WTC11 (cell line): ENCODE measurements around the gene AKT3.

Source experiments
- AFF4 ChIP-seq: sonication (generic); formaldehyde crosslinking; IDR thresholded peaks from 2 replicates; pipeline ENCODE4 v1.8.1; 2023; ENCODE audit warnings: mild to moderate bottlenecking, missing genetic modification reagents, borderline replicate concordance
- CREM ChIP-seq: sonication (generic); formaldehyde crosslinking; IDR thresholded peaks from 2 replicates; pipeline ENCODE4 v1.8.1; 2022; ENCODE audit warnings: mild to moderate bottlenecking, missing genetic modification reagents, moderate library complexity
- CTCF ChIP-seq: fragments of 200-600 bp; IDR thresholded peaks from 2 replicates; pipeline ENCODE4 v1.8.0; 2022; ENCODE audit warnings: antibody characterized with exemption
- ESRRA ChIP-seq: sonication (generic); formaldehyde crosslinking; IDR thresholded peaks from 2 replicates; pipeline ENCODE4 v1.8.1; 2022; ENCODE audit warnings: mild to moderate bottlenecking, missing genetic modification reagents, borderline replicate concordance
- KAT7 ChIP-seq: sonication (generic); formaldehyde crosslinking; IDR thresholded peaks from 2 replicates; pipeline ENCODE4 v1.8.1; 2023; ENCODE audit warnings: missing genetic modification reagents, mild to moderate bottlenecking, borderline replicate concordance
- MAX ChIP-seq: sonication (generic); formaldehyde crosslinking; IDR thresholded peaks from 2 replicates; pipeline ENCODE4 v1.8.0; 2022; ENCODE audit warnings: mild to moderate bottlenecking, missing genetic modification reagents
- NR2C2 ChIP-seq: sonication (generic); formaldehyde crosslinking; IDR thresholded peaks from 2 replicates; pipeline ENCODE4 v1.8.0; 2022; ENCODE audit warnings: mild to moderate bottlenecking, missing genetic modification reagents
- PRDM15 ChIP-seq: sonication (generic); formaldehyde crosslinking; IDR thresholded peaks from 2 replicates; pipeline ENCODE4 v1.8.0; 2022; ENCODE audit warnings: missing genetic modification reagents
- PREB ChIP-seq: sonication (generic); formaldehyde crosslinking; IDR thresholded peaks from 2 replicates; pipeline ENCODE4 v1.8.1; 2022; ENCODE audit warnings: mild to moderate bottlenecking, missing genetic modification reagents, moderate library complexity, borderline replicate concordance
- SP1 ChIP-seq: sonication (generic); formaldehyde crosslinking; conservative IDR thresholded peaks from 2 replicates; pipeline ENCODE4 v1.8.1; 2022; ENCODE audit warnings: missing genetic modification reagents
- USF2 ChIP-seq: sonication (generic); formaldehyde crosslinking; IDR thresholded peaks from 2 replicates; pipeline ENCODE4 v1.8.1; 2023; ENCODE audit warnings: mild to moderate bottlenecking, missing genetic modification reagents, moderate library complexity
- ZNF263 ChIP-seq: sonication (generic); formaldehyde crosslinking; IDR thresholded peaks from 2 replicates; pipeline ENCODE4 v1.8.1; 2022; ENCODE audit warnings: low read depth, mild to moderate bottlenecking, moderate library complexity, missing genetic modification reagents

GRCh38 chr1:243525085-243525487, 325.0 kb downstream of the AKT3 start:
- no peak for TF ChIP-seq MAX
- TF ChIP-seq CTCF = no peak
- no peak for TF ChIP-seq KAT7
- no peak for TF ChIP-seq ESRRA (CRISPR knock-in tag)
- no peak for TF ChIP-seq USF2 (CRISPR knock-in tag)
- no peak for TF ChIP-seq NR2C2 (CRISPR knock-in tag)
- no peak for TF ChIP-seq PRDM15 (CRISPR knock-in tag)
- no peak for TF ChIP-seq PREB (CRISPR knock-in tag)
- no peak for TF ChIP-seq CREM (CRISPR knock-in tag)
- TF ChIP-seq AFF4 (CRISPR knock-in tag) = no peak
- no peak for TF ChIP-seq ZNF263 (CRISPR knock-in tag)
- no peak for TF ChIP-seq SP1 (CRISPR knock-in tag)
